Glutamatergic neuron (in vitro differentiated cells): ENCODE measurements around the gene COPS9. TPM values are rescaled to one million over a fixed set of nuclear protein-coding genes. Genes with fewer than 3 reads are reported as not detected.

Experiments used
- DNase-seq: peaks from one replicate; pipeline ENCODE4 v3.0.0; 2022
- H3K27ac Mint-ChIP-seq: one replicate; pipeline ENCODE4 v1.8.0; 2020; ENCODE audit warnings: mild to moderate bottlenecking, mixed read lengths, inconsistent platforms; ENCODE audit not compliant: unreplicated experiment
- H3K27me3 Mint-ChIP-seq: one replicate; pipeline ENCODE4 v1.8.0; 2020; ENCODE audit warnings: mild to moderate bottlenecking, moderate library complexity, mixed read lengths, inconsistent platforms; ENCODE audit not compliant: unreplicated experiment
- H3K36me3 Mint-ChIP-seq: one replicate; pipeline ENCODE4 v1.8.0; 2020; ENCODE audit warnings: mild to moderate bottlenecking, mixed read lengths, inconsistent platforms; ENCODE audit not compliant: unreplicated experiment
- H3K4me1 Mint-ChIP-seq: one replicate; pipeline ENCODE4 v1.8.0; 2020; ENCODE audit warnings: mild to moderate bottlenecking, low read depth, mixed read lengths, inconsistent platforms; ENCODE audit not compliant: unreplicated experiment
- H3K4me3 Mint-ChIP-seq: one replicate; pipeline ENCODE4 v1.8.0; 2020; ENCODE audit warnings: mild to moderate bottlenecking, mixed read lengths, inconsistent platforms; ENCODE audit not compliant: unreplicated experiment
- H3K9me3 Mint-ChIP-seq: one replicate; pipeline ENCODE4 v1.8.0; 2020; ENCODE audit warnings: mild to moderate bottlenecking, moderate library complexity, mixed read lengths, inconsistent platforms; ENCODE audit not compliant: unreplicated experiment
- CTCF ChIP-seq: fragments of 200-600 bp; sonication (generic); IDR thresholded peaks from one replicate; pipeline ENCODE4 v1.5.0; 2021; ENCODE audit not compliant: partially characterized antibody, unreplicated experiment
- total RNA-seq: library from RNA; stranded (reverse); fragmentation: NEBNext Ultra II Directional; extraction: Animal tissue kit (Norgen Biotek cat#: 25700); gene quantifications from one replicate; pipeline ENCODE4 v1.2.1, GENCODE V29; 2021; ENCODE audit not compliant: unreplicated experiment

The COPS9 gene
- total RNA-seq, 1 donor from 2014 or later, result 121 TPM

- Mint-ChIP-seq H3K4me1 (peaks cover 18% of the 10 kb centered on the region), H3K27me3 (peaks cover 9% of the 10 kb centered on the region), H3K36me3 (no peaks in the 10 kb centered on the region), H3K27ac (no peak overlapping the region), H3K9me3 (peaks cover 13% of the 10 kb centered on the region), H3K4me3 (no peak overlapping the region)
- DNase-seq, result no peak
- TF ChIP-seq CTCF, result no peak
Observed at GRCh38 chr2:240139011-240139441, 2.9 kb upstream of the COPS9 start.

- Mint-ChIP-seq H3K36me3 (no peaks in the 10 kb centered on the region), H3K27ac (no peak overlapping the region), H3K4me3 (no peak overlapping the region), H3K9me3 (peaks cover 13% of the 10 kb centered on the region), H3K27me3 (peaks cover 9% of the 10 kb centered on the region), H3K4me1 (peaks cover 18% of the 10 kb centered on the region)
- DNase-seq, result no peak
- no peak for TF ChIP-seq CTCF
Observed at GRCh38 chr2:240138254-240138984, 2.3 kb upstream of the COPS9 start.

- H3K4me1 Mint-ChIP-seq, result peaks cover 21% of the 10 kb centered on the region
- peaks cover 9% of the 10 kb centered on the region for H3K27me3 Mint-ChIP-seq
- DNase-seq, result no peak
- H3K4me3 Mint-ChIP-seq, result no peak overlapping the region
- H3K27ac Mint-ChIP-seq, result no peak overlapping the region
- no peaks in the 10 kb centered on the region for H3K36me3 Mint-ChIP-seq
- TF ChIP-seq CTCF, result no peak
- H3K9me3 Mint-ChIP-seq, result peaks cover 15% of the 10 kb centered on the region
Observed at GRCh38 chr2:240137596-240138253, 1.6 kb upstream of the COPS9 start.

GRCh38 chr2:240136671-240137292 lies 677 bp upstream of the COPS9 start:
- Mint-ChIP-seq H3K36me3 (no peaks in the 10 kb centered on the region), H3K4me1 (peaks cover 21% of the 10 kb centered on the region), H3K9me3 (peaks cover 15% of the 10 kb centered on the region), H3K27ac (no peak overlapping the region), H3K27me3 (peaks cover 7% of the 10 kb centered on the region), H3K4me3 (peak overlapping the region; percentile 64)
- no peak for TF ChIP-seq CTCF
- DNase-seq, result no peak

- Mint-ChIP-seq H3K27me3 (peaks cover 7% of the 10 kb centered on the region), H3K36me3 (no peaks in the 10 kb centered on the region), H3K9me3 (peaks cover 15% of the 10 kb centered on the region), H3K4me1 (peaks cover 21% of the 10 kb centered on the region), H3K4me3 (peak overlapping the region; percentile 99), H3K27ac (peak overlapping the region; percentile 93)
- DNase-seq, result no peak
- TF ChIP-seq CTCF, result no peak
Observed at GRCh38 chr2:240135706-240136012, 446 bp downstream of the COPS9 start.
